Parathyroid adenoma (tissue), 2 donors: ENCODE data around the gene SCLT1.

Source experiments
- H2AFZ ChIP-seq: fragments of 300-600 bp; sonication (generic); one replicate; pipeline ENCODE4 v1.7.0; 2017; ENCODE audit warnings: antibody characterized with exemption, mild to moderate bottlenecking
- H3K27ac ChIP-seq: fragments of 300-600 bp; sonication (generic); one replicate; pipeline ENCODE4 v1.7.0; 2017
- H3K27me3 ChIP-seq: fragments of 300-600 bp; sonication (generic); one replicate; pipeline ENCODE4 v1.7.0; 2017; ENCODE audit warnings: low read length; ENCODE audit not compliant: control insufficient read depth, insufficient read depth
- H3K36me3 ChIP-seq: fragments of 300-600 bp; sonication (generic); one replicate; pipeline ENCODE4 v1.7.0; 2017; ENCODE audit warnings: low read length; ENCODE audit not compliant: control insufficient read depth, insufficient read depth
- H3K4me1 ChIP-seq: fragments of 300-600 bp; sonication (generic); one replicate; pipeline ENCODE4 v1.7.0; 2017; ENCODE audit warnings: control low read depth
- H3K4me2 ChIP-seq: fragments of 300-600 bp; sonication (generic); one replicate; pipeline ENCODE4 v1.7.0; 2017; ENCODE audit warnings: low read length
- H3K4me3 ChIP-seq: fragments of 300-600 bp; sonication (generic); one replicate; pipeline ENCODE4 v1.7.0; 2017; ENCODE audit warnings: low read depth, low read length
- H3K79me2 ChIP-seq: fragments of 300-600 bp; sonication (generic); one replicate; pipeline ENCODE4 v1.7.0; 2017; ENCODE audit warnings: control low read depth
- H3K9ac ChIP-seq: fragments of 300-600 bp; sonication (generic); one replicate; pipeline ENCODE4 v1.7.0; 2017; ENCODE audit warnings: mild to moderate bottlenecking
- H3K9me3 ChIP-seq: fragments of 300-600 bp; sonication (generic); one replicate; pipeline ENCODE4 v1.7.0; 2017; ENCODE audit warnings: low read length; ENCODE audit not compliant: control insufficient read depth
- CTCF ChIP-seq: fragments of 300-600 bp; sonication (generic); IDR thresholded peaks from one replicate; pipeline ENCODE4 v1.7.0; 2017; ENCODE audit warnings: antibody characterized with exemption, mild to moderate bottlenecking
- donor health status: primary hyperparathyroidism.

SCLT1 gene

GRCh38 chr4:128979934-128980333 is 113.4 kb downstream of the SCLT1 start:
- no peak for TF ChIP-seq CTCF

GRCh38 chr4:128978985-128979384 is 114.4 kb downstream of the SCLT1 start:
- no peak overlapping the region for H3K4me3 ChIP-seq
- H3K4me1 ChIP-seq: no peaks in the 10 kb centered on the region
- H2AFZ ChIP-seq: no peak overlapping the region
- H3K9me3 ChIP-seq: no peaks in the 10 kb centered on the region
- no peaks in the 10 kb centered on the region for H3K36me3 ChIP-seq
- H3K9ac ChIP-seq: no peak overlapping the region
- no peak for TF ChIP-seq CTCF
- H3K79me2 ChIP-seq: no peaks in the 10 kb centered on the region
- no peak overlapping the region for H3K4me2 ChIP-seq
- no peaks in the 10 kb centered on the region for H3K27me3 ChIP-seq
- no peak overlapping the region for H3K27ac ChIP-seq

More at GRCh38 chr4:128979934-128980333, 113.4 kb downstream of the SCLT1 start:
- no peaks in the 10 kb centered on the region for H3K27me3 ChIP-seq
- H3K36me3 ChIP-seq: no peaks in the 10 kb centered on the region
- no peak overlapping the region for H3K27ac ChIP-seq
- H3K9ac ChIP-seq: no peak overlapping the region
- H3K4me3 ChIP-seq: no peak overlapping the region
- H3K4me2 ChIP-seq: no peak overlapping the region
- H3K9me3 ChIP-seq: no peaks in the 10 kb centered on the region
- no peaks in the 10 kb centered on the region for H3K79me2 ChIP-seq
- H2AFZ ChIP-seq: no peak overlapping the region
- no peaks in the 10 kb centered on the region for H3K4me1 ChIP-seq

GRCh38 chr4:128974136-128974581 is 119.2 kb downstream of the SCLT1 start:
- Histone ChIP-seq H3K27me3 (no peaks in the 10 kb centered on the region), H3K9ac (no peak overlapping the region), H3K4me2 (no peak overlapping the region), H3K4me3 (no peak overlapping the region), H3K27ac (no peak overlapping the region), H3K79me2 (no peaks in the 10 kb centered on the region), H3K36me3 (no peaks in the 10 kb centered on the region), H3K4me1 (no peaks in the 10 kb centered on the region), H2AFZ (no peak overlapping the region), H3K9me3 (no peaks in the 10 kb centered on the region)
- no peak for TF ChIP-seq CTCF

- no peak overlapping the region for H3K4me3 ChIP-seq
- no peak for TF ChIP-seq CTCF
- no peaks in the 10 kb centered on the region for H3K36me3 ChIP-seq
- H3K79me2 ChIP-seq: no peaks in the 10 kb centered on the region
- H3K4me2 ChIP-seq: no peak overlapping the region
- no peak overlapping the region for H3K27ac ChIP-seq
- H2AFZ ChIP-seq: no peak overlapping the region
- H3K9ac ChIP-seq: no peak overlapping the region
- H3K4me1 ChIP-seq: no peaks in the 10 kb centered on the region
- no peaks in the 10 kb centered on the region for H3K27me3 ChIP-seq
- no peaks in the 10 kb centered on the region for H3K9me3 ChIP-seq
Observed at GRCh38 chr4:128973384-128973783, 120.0 kb downstream of the SCLT1 start.

GRCh38 chr4:128961405-128961804 is 131.9 kb downstream of the SCLT1 start:
- H3K79me2 ChIP-seq: no peaks in the 10 kb centered on the region
- no peak for TF ChIP-seq CTCF
- H3K9me3 ChIP-seq: no peaks in the 10 kb centered on the region
- H3K27ac ChIP-seq: no peak overlapping the region
- H3K4me1 ChIP-seq: no peaks in the 10 kb centered on the region
- no peak overlapping the region for H3K4me2 ChIP-seq
- H3K36me3 ChIP-seq: no peaks in the 10 kb centered on the region
- H3K27me3 ChIP-seq: no peaks in the 10 kb centered on the region
- H3K9ac ChIP-seq: no peak overlapping the region
- no peak overlapping the region for H2AFZ ChIP-seq
- H3K4me3 ChIP-seq: no peak overlapping the region
